Brain microvascular endothelial cell (primary cell): ENCODE data around the gene BARX1.

ENCODE experiments used
- DNase-seq: peaks from one replicate; pipeline ENCODE4 v3.0.0-alpha.2; 2020
- H3K27ac ChIP-seq: fragments of 250-450 bp; sonication (Bioruptor Pico); 2 replicates; pipeline ENCODE4 v1.5.1; 2020; ENCODE audit warnings: mild to moderate bottlenecking, moderate library complexity
- H3K27me3 ChIP-seq: fragments of 250-450 bp; sonication (Bioruptor Pico); replicated peaks from 2 replicates; pipeline ENCODE4 v1.5.1; 2020; ENCODE audit warnings: mild to moderate bottlenecking
- H3K36me3 ChIP-seq: fragments of 250-450 bp; sonication (Bioruptor Pico); replicated peaks from 2 replicates; pipeline ENCODE4 v1.5.1; 2020; ENCODE audit warnings: mild to moderate bottlenecking
- H3K4me3 ChIP-seq: 2 replicates; pipeline ENCODE4 v1.5.1; 2011; ENCODE audit warnings: low read depth, mild to moderate bottlenecking, control low read depth, low read length, moderate library complexity
- in situ Hi-C: cut with HindIII; loops from 2 replicates; pipeline ENCODE4 v1.10.0; 2017; ENCODE audit warnings: low sequenced_read_pairs, low pct_ligation_motif_present
- TF ChIP-seq, protein P1 (sequence below): IDR thresholded peaks from 2 replicates; pipeline ENCODE4 v1.5.1; 2011; ENCODE audit warnings: low read depth, mild to moderate bottlenecking, moderate library complexity, low read length, control low read depth, inconsistent platforms; ENCODE audit errors: missing control alignments

The BARX1 gene

DNA sequence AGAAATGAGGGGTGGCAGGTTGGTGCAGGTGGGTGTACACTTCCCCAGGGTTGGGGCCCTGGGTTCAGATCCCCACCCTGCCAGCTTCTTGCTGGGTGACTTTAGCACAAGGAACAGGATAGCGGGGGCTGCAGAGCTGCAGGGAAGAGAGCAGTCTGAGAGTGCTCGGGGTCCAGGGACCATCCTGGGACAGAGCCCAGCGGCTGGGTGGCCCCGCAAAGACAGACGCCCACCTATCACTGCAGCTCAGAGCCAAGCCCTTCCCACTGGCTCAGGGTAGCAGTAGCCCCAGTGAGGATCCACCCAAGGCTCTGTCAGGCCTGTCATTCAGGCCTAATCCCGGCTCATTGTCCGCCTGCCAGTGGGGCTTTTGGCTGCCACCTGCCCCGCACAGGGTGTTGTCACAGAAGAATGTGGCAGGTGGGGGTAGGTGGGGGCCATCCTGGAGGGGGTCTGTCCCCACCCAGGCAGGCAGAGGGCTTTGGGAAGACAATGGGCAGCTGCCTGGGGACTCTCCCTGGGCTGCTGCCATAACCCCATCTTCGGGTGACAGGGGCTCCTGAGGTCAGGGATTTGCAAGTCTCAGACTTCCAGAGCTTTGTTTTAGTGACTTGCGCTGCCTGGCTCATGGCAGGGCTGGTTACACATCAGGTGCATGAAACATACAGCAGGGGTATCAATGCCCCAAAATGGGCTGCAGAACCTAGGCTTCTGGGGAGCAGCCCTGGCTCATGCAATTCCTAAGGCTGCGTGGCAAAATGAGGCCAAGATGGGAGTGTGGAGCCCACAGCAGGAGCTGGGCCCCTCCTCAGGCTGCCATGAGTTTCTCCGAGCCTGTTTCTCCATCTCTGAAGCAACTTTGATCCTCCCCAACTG is 52.1 kb downstream of the BARX1 start:
- no peak for DNase-seq
- no peaks in the 10 kb centered on the region for H3K36me3 ChIP-seq
- H3K4me3 ChIP-seq, result no peak overlapping the region
- no peak overlapping the region for H3K27ac ChIP-seq
- no peaks in the 10 kb centered on the region for H3K27me3 ChIP-seq
- in situ Hi-C loops, result no loop called here
- TF ChIP-seq, protein P1, sequence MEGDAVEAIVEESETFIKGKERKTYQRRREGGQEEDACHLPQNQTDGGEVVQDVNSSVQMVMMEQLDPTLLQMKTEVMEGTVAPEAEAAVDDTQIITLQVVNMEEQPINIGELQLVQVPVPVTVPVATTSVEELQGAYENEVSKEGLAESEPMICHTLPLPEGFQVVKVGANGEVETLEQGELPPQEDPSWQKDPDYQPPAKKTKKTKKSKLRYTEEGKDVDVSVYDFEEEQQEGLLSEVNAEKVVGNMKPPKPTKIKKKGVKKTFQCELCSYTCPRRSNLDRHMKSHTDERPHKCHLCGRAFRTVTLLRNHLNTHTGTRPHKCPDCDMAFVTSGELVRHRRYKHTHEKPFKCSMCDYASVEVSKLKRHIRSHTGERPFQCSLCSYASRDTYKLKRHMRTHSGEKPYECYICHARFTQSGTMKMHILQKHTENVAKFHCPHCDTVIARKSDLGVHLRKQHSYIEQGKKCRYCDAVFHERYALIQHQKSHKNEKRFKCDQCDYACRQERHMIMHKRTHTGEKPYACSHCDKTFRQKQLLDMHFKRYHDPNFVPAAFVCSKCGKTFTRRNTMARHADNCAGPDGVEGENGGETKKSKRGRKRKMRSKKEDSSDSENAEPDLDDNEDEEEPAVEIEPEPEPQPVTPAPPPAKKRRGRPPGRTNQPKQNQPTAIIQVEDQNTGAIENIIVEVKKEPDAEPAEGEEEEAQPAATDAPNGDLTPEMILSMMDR, result no peak

DNA sequence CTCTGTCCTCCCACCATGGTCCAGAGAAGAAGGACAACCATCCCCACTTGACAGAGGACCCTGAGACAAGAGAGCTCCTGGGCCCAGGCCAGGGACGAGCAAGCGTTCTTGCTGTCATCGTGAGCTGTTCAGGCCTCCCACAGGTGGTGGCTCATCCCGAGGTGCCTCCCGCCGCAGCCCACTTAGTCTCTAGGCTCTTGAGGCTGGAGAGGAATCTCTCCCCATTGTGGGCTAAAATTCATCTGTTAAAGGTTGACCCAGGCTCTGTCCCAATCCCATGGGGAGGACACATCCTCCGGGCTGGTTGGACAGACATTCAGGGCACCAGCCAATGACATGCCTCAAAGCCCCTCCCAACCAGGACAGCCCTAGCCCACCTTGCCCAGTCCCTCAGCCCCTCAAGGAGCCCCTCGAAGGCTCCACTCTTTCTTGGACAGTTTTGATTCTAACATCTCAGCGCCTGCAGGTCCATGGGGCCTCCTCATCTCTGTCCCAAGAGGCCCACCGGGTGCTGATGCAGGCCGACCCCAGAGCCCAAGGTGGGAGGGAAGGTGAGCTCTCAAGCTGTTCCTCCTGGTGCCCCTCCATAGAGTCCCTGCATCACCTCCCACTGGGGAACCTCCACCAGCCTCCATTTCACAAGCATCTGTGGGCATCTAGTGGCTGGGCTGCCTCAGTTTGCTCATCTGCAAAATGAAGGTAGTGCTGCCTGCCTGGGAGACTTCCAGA is 52.9 kb downstream of the BARX1 start:
- no peak overlapping the region for H3K4me3 ChIP-seq
- no peak overlapping the region for H3K27ac ChIP-seq
- TF ChIP-seq, protein P1, result no peak
- H3K36me3 ChIP-seq, result no peaks in the 10 kb centered on the region
- no peak for DNase-seq
- in situ Hi-C loops, result no loop called here
- no peaks in the 10 kb centered on the region for H3K27me3 ChIP-seq
